Activated B cell treated with CpG ODN at 0.5 μM for 24 hours (primary cell): ENCODE data around the gene SAMM50. TPM values are rescaled to one million over a fixed set of nuclear protein-coding genes. Genes with fewer than 3 reads are reported as not detected.

ENCODE experiments used
- ATAC-seq: fragments of 200-7000 bp; cut with Tn5 transposase; one replicate; pipeline ENCODE4 v1.10.0; 2021; ENCODE audit warnings: low read depth, mild to moderate bottlenecking, moderate library complexity
- CTCF ChIA-PET: fragments of 350-600 bp; sonication (Branson Sonifier 250); formaldehyde crosslinking; loops from one replicate; lab custom pipeline; 2021; ENCODE audit warnings: antibody characterized with exemption; lab: Charles Lee
- POLR2A ChIA-PET: fragments of 350-600 bp; sonication (Branson Sonifier 250); formaldehyde crosslinking; loops from one replicate; lab custom pipeline; 2021; ENCODE audit warnings: antibody characterized with exemption; lab: Charles Lee
- DNase-seq: peaks from one replicate; pipeline ENCODE4 v3.0.0; 2022
- H3K27ac Mint-ChIP-seq: one replicate; pipeline ENCODE4 v1.8.0; 2020; ENCODE audit warnings: mixed read lengths
- H3K27me3 Mint-ChIP-seq: one replicate; pipeline ENCODE4 v1.8.0; 2021; ENCODE audit warnings: mixed read lengths
- H3K36me3 Mint-ChIP-seq: one replicate; pipeline ENCODE4 v1.8.0; 2021; ENCODE audit warnings: low read depth, mixed read lengths
- H3K4me1 Mint-ChIP-seq: one replicate; pipeline ENCODE4 v1.8.0; 2021; ENCODE audit warnings: mixed read lengths
- H3K4me3 Mint-ChIP-seq: one replicate; pipeline ENCODE4 v1.8.0; 2020; ENCODE audit warnings: mild to moderate bottlenecking, mixed read lengths
- H3K9me3 Mint-ChIP-seq: one replicate; pipeline ENCODE4 v1.8.0; 2020; ENCODE audit warnings: mixed read lengths
- CTCF ChIP-seq: fragments of 200-600 bp; IDR thresholded peaks from one replicate; pipeline ENCODE4 v1.8.0; 2022; ENCODE audit warnings: antibody characterized with exemption, mild to moderate bottlenecking
- intact Hi-C: fragments of 100-400 bp; cut with micrococcal nuclease; formaldehyde crosslinking; loops from one replicate; pipeline ENCODE4 v1.15.1; 2024
- total RNA-seq: library from RNA; stranded (reverse); gene quantifications from 2 replicates; pipeline ENCODE4 v1.2.3, GENCODE V29; 2022

Gene SAMM50
- total RNA-seq, 1 donor from 2014 or later: 51.2 TPM

DNA sequence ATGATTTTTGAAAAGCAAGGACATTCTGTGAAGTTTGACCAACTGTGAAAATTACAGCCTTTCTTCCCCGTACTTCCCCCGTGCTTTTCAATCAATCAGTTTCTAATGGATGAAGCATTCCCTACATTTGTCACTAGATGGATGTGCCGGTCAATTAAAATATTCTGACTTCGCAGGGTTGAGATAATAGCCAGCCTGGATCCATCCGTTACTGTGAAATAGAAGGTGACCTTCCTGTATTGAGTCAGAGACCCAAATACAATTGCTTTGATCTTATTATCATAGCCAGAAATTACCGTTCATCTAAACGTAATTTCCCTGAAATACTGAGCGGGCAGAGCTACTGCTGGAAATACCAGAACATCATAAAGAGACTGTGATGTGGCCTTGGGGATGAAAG is 47.8 kb downstream of the SAMM50 start:
- Mint-ChIP-seq H3K27ac (no peak overlapping the region), H3K36me3 (peaks cover 20% of the 10 kb centered on the region), H3K9me3 (peaks cover 2% of the 10 kb centered on the region), H3K4me3 (no peak overlapping the region), H3K4me1 (peaks cover 29% of the 10 kb centered on the region), H3K27me3 (no peaks in the 10 kb centered on the region)
- CTCF ChIA-PET: interaction anchor here (1.3 to 1.6 kb wide), 2 partner anchors 10 to 83 kb away, joined by 3 to 5 read pairs; no protein-coding TSS in a partner anchor
- intact Hi-C loops: no loop called here
- DNase-seq (no peak), ATAC-seq (no peak)
- TF ChIP-seq CTCF: no peak
- POLR2A ChIA-PET: no interaction called here

DNA sequence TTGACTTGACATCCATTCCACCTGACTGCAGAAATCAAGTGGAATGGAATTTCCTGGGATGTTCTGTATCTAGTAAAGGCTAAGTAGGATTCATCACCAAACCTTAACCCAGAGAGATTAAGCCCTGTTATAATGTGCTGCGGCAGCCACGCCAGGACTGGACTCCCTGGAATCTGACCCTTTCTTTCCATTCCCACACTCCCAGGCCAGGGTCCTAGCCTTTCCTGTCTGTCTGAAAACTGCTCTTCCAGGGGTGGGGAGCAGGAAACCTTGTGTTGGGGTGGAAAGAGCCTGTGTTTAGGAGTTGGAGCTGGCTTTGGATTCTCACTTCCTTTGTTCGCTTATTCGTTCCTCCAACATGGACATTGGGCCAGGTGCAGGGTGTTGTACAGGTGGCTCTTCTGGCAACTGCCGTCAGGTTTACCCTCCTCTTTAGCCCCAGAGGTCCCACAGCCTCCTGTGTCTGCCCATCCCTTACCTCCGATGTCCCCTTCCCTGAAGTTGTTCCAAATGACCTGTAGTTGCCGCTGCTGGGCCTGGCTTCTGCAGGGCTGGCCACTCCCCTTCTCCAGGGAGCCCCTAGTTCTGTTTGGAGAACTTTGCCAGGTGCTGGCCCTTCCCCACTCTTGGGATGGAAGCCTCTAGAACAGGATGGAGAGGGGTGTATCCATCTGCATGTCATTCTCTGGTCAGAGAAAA is 48.3 kb downstream of the SAMM50 start:
- no peak for TF ChIP-seq CTCF
- Mint-ChIP-seq H3K36me3 (peaks cover 14% of the 10 kb centered on the region), H3K27me3 (no peaks in the 10 kb centered on the region), H3K4me1 (peaks cover 28% of the 10 kb centered on the region), H3K9me3 (peaks cover 2% of the 10 kb centered on the region), H3K27ac (no peak overlapping the region), H3K4me3 (no peak overlapping the region)
- CTCF ChIA-PET: interaction anchor here (0.7 to 1.6 kb wide), 3 partner anchors 10 to 83 kb away, joined by 3 to 5 read pairs (median 3); partner anchors contain the start of gene PARVB
- no peak for DNase-seq
- no peak for ATAC-seq
- POLR2A ChIA-PET: no interaction called here
- intact Hi-C loops: no loop called here

GRCh38 chr22:44004104-44004460 is 48.8 kb downstream of the SAMM50 start:
- Mint-ChIP-seq H3K9me3 (peaks cover 2% of the 10 kb centered on the region), H3K27ac (no peak overlapping the region), H3K4me1 (peaks cover 23% of the 10 kb centered on the region), H3K4me3 (no peak overlapping the region), H3K27me3 (no peaks in the 10 kb centered on the region), H3K36me3 (peaks cover 9% of the 10 kb centered on the region)
- TF ChIP-seq CTCF: no peak
- intact Hi-C loops: no loop called here
- POLR2A ChIA-PET: no interaction called here
- DNase-seq (no peak), ATAC-seq (no peak)
- CTCF ChIA-PET: interaction anchor here (0.7 to 1.6 kb wide), 2 partner anchors 19 to 82 kb away, joined by 3 read pairs; partner anchors contain the start of gene PARVB

GRCh38 chr22:44005524-44005923 is 50.3 kb downstream of the SAMM50 start:
- Mint-ChIP-seq H3K36me3 (peaks cover 6% of the 10 kb centered on the region), H3K4me3 (peak overlapping the region; percentile 50), H3K27ac (peak overlapping the region; percentile 20), H3K4me1 (peaks cover 11% of the 10 kb centered on the region), H3K27me3 (no peaks in the 10 kb centered on the region), H3K9me3 (peaks cover 2% of the 10 kb centered on the region)
- intact Hi-C loops: no loop called here
- DNase-seq (no peak), ATAC-seq (peak; percentile 76)
- no peak for TF ChIP-seq CTCF
- POLR2A ChIA-PET: interaction anchor here (0.7 kb wide), 1 partner anchor 22 kb away, joined by 3 read pairs; no protein-coding TSS in a partner anchor
- CTCF ChIA-PET: interaction anchor here (1.2 kb wide), 1 partner anchor 81 kb away, joined by 7 read pairs; no protein-coding TSS in a partner anchor

GRCh38 chr22:44012162-44012561 is 56.9 kb downstream of the SAMM50 start:
- H3K27me3 Mint-ChIP-seq: no peaks in the 10 kb centered on the region
- ChIA-PET CTCF (interaction anchor here (0.8 to 1.0 kb wide), 2 partner anchors 17 to 74 kb away, joined by 3 read pairs; no protein-coding TSS in a partner anchor), POLR2A (no interaction called here)
- H3K4me3 Mint-ChIP-seq: no peak overlapping the region
- ATAC-seq: no peak
- no peak for DNase-seq
- no peaks in the 10 kb centered on the region for H3K9me3 Mint-ChIP-seq
- TF ChIP-seq CTCF: no peak
- no peaks in the 10 kb centered on the region for H3K36me3 Mint-ChIP-seq
- H3K4me1 Mint-ChIP-seq: peaks cover 13% of the 10 kb centered on the region
- H3K27ac Mint-ChIP-seq: no peak overlapping the region
- intact Hi-C loops: no loop called here
